Calu3 (cell line): ENCODE measurements around the gene CLTRN. TPM values are rescaled to one million over a fixed set of nuclear protein-coding genes. Genes with fewer than 3 reads are reported as not detected.

Source experiments
- BruUV-seq: library from RNA; stranded (reverse); fragments of 400-500 nt; replicated peaks from 2 replicates; lab custom pipeline; 2021; lab: Mats Ljungman, UMichigan
- CTCF ChIA-PET: fragments of 300-600 bp; sonication (Branson Sonifier 250); formaldehyde crosslinking; loops from one replicate; lab custom pipeline; 2022; ENCODE audit warnings: antibody characterized with exemption; lab: Charles Lee
- DNase-seq: peaks from one replicate; pipeline ENCODE4 v3.0.0; 2022
- H3K27ac Mint-ChIP-seq: one replicate; pipeline ENCODE4 v1.8.0; 2022; ENCODE audit warnings: mixed read lengths; ENCODE audit not compliant: unreplicated experiment
- H3K27me3 Mint-ChIP-seq: one replicate; pipeline ENCODE4 v1.8.0; 2022; ENCODE audit warnings: mixed read lengths; ENCODE audit not compliant: unreplicated experiment
- H3K36me3 Mint-ChIP-seq: one replicate; pipeline ENCODE4 v1.8.0; 2022; ENCODE audit warnings: mild to moderate bottlenecking, moderate library complexity, mixed read lengths; ENCODE audit not compliant: insufficient read depth, unreplicated experiment
- H3K4me1 Mint-ChIP-seq: one replicate; pipeline ENCODE4 v1.8.0; 2022; ENCODE audit warnings: mild to moderate bottlenecking, low read depth, mixed read lengths; ENCODE audit not compliant: unreplicated experiment
- H3K4me3 Mint-ChIP-seq: one replicate; pipeline ENCODE4 v1.8.0; 2022; ENCODE audit warnings: mild to moderate bottlenecking, low read depth, moderate library complexity, mixed read lengths; ENCODE audit not compliant: unreplicated experiment
- H3K9me3 Mint-ChIP-seq: one replicate; pipeline ENCODE4 v1.8.0; 2022; ENCODE audit warnings: low read depth, mixed read lengths; ENCODE audit not compliant: unreplicated experiment
- CTCF ChIP-seq: fragments of 200-600 bp; IDR thresholded peaks from one replicate; pipeline ENCODE4 v1.8.0; 2022; ENCODE audit warnings: antibody characterized with exemption; ENCODE audit not compliant: unreplicated experiment
- intact Hi-C: fragments of 100-400 bp; cut with micrococcal nuclease; formaldehyde crosslinking; loops from one replicate; pipeline ENCODE4 v1.10.0; 2022; ENCODE audit not compliant: unreplicated experiment
- total RNA-seq: library from RNA; stranded (reverse); gene quantifications from 2 replicates; pipeline ENCODE4 v1.2.3, GENCODE V29; 2022

The CLTRN gene
- total RNA-seq, 1 experiment from 2014 or later = 35.3 TPM

- H3K27ac Mint-ChIP-seq = no peak overlapping the region
- no peak for TF ChIP-seq CTCF
- H3K4me3 Mint-ChIP-seq = no peak overlapping the region
- no peaks in the 10 kb centered on the region for H3K9me3 Mint-ChIP-seq
- peaks cover 6% of the 10 kb centered on the region for H3K36me3 Mint-ChIP-seq
- peaks cover 18% of the 10 kb centered on the region for H3K4me1 Mint-ChIP-seq
- intact Hi-C loops = no loop called here
- CTCF ChIA-PET = interaction anchor here (0.6 kb wide), 1 partner anchor 652 kb away, joined by 3 read pairs; no protein-coding TSS in a partner anchor
- no peaks in the 10 kb centered on the region for H3K27me3 Mint-ChIP-seq
- no TSS peak for BruUV-seq
- no peak for DNase-seq
Measured at GRCh38 chrX:15676886-15677285, 12.3 kb upstream of the CLTRN start.

GRCh38 chrX:15675490-15675921 lies 10.9 kb upstream of the CLTRN start:
- Mint-ChIP-seq H3K9me3 (no peaks in the 10 kb centered on the region), H3K27ac (no peak overlapping the region), H3K36me3 (peaks cover 4% of the 10 kb centered on the region), H3K27me3 (no peaks in the 10 kb centered on the region), H3K4me1 (peaks cover 14% of the 10 kb centered on the region), H3K4me3 (no peak overlapping the region)
- intact Hi-C loops = no loop called here
- DNase-seq = peak; percentile 85
- no peak for TF ChIP-seq CTCF
- no TSS peak for BruUV-seq
- CTCF ChIA-PET = interaction anchor here (0.8 kb wide), 1 partner anchor 14 kb away, joined by 3 read pairs; no protein-coding TSS in a partner anchor

- Mint-ChIP-seq H3K27me3 (no peaks in the 10 kb centered on the region), H3K36me3 (no peaks in the 10 kb centered on the region), H3K4me3 (no peak overlapping the region), H3K9me3 (no peaks in the 10 kb centered on the region), H3K27ac (no peak overlapping the region), H3K4me1 (peaks cover 9% of the 10 kb centered on the region)
- BruUV-seq = no TSS peak
- intact Hi-C loops = no loop called here
- DNase-seq = peak; percentile 87
- no peak for TF ChIP-seq CTCF
- CTCF ChIA-PET = no interaction called here
Measured at GRCh38 chrX:15674841-15675489, 10.4 kb upstream of the CLTRN start.

GRCh38 chrX:15674514-15674840 lies 9.9 kb upstream of the CLTRN start:
- H3K4me3 Mint-ChIP-seq = no peak overlapping the region
- H3K36me3 Mint-ChIP-seq = no peaks in the 10 kb centered on the region
- no peak for TF ChIP-seq CTCF
- no peak for DNase-seq
- CTCF ChIA-PET = no interaction called here
- H3K9me3 Mint-ChIP-seq = no peaks in the 10 kb centered on the region
- peaks cover 7% of the 10 kb centered on the region for H3K4me1 Mint-ChIP-seq
- TSS peak; percentile 76 for BruUV-seq
- H3K27me3 Mint-ChIP-seq = no peaks in the 10 kb centered on the region
- intact Hi-C loops = no loop called here
- H3K27ac Mint-ChIP-seq = no peak overlapping the region
